ENCODE results near the gene DENND11. TPM values are rescaled to one million over a fixed set of nuclear protein-coding genes. Genes with fewer than 3 reads are reported as not detected.

Gene DENND11
- total and polyA plus RNA-seq, 9 of the 15 experiments (the other 6 are each of a cell fraction or from before 2014, with no cell fraction given), result 0.07 to 1.1 (median 0.36) TPM

GRCh38 chr7:141737836-141738591 is 36.0 kb upstream of the DENND11 start, which contains the start of gene SSBP1 (continued):
- no peak for TF ChIP-seq ZNF592 (IDR thresholded peaks at IDR 0.05)
- TF ChIP-seq OTX1 (CRISPR knock-in tag; IDR thresholded peaks at IDR 0.05), result peak; percentile 99
- TF ChIP-seq SUPT5H (IDR thresholded peaks at IDR 0.05), result peak; percentile 99
- no peak for TF ChIP-seq ZNF778 (CRISPR knock-in tag; IDR thresholded peaks at IDR 0.05)
- no peak for TF ChIP-seq TSC22D4 (tag; IDR thresholded peaks at IDR 0.05)
- peak; percentile 46; the same call in 1 of the 2 replicates for TF ChIP-seq MXI1 (IDR thresholded peaks at IDR 0.05; ENCODE audit: low read depth, low read length)
- TF ChIP-seq PHF8 (IDR thresholded peaks at IDR 0.05; ENCODE audit: borderline replicate concordance, low read length), result peak; percentile 100
- TF ChIP-seq ID3 (CRISPR knock-in tag; IDR thresholded peaks at IDR 0.05), result no peak
- TF ChIP-seq ID3 (tag; IDR thresholded peaks at IDR 0.05), result peak; percentile 91
- TF ChIP-seq ETS2 (tag; IDR thresholded peaks at IDR 0.05; ENCODE audit: borderline replicate concordance, poor library complexity, severe bottlenecking), result no peak
- TF ChIP-seq STAT5B (CRISPR knock-in tag; IDR thresholded peaks at IDR 0.05), result no peak
- peak; percentile 67 for TF ChIP-seq ZFX (CRISPR knock-in tag; IDR thresholded peaks at IDR 0.05)
- TF ChIP-seq IRF9 (tag; IDR thresholded peaks at IDR 0.05), result no peak
- no peak; the same call in 1 of the 2 replicates for TF ChIP-seq HES1 (IDR thresholded peaks at IDR 0.05; ENCODE audit: low read depth)
- TF ChIP-seq ZNF512 (tag; IDR thresholded peaks at IDR 0.05), result peak; percentile 93
- peak; percentile 92 for TF ChIP-seq CHD1 (IDR thresholded peaks at IDR 0.05; ENCODE audit: low read length)
- TF ChIP-seq SETDB1 (IDR thresholded peaks at IDR 0.05; ENCODE audit: low read length), result peak; percentile 99
- TF ChIP-seq ZNF12 (CRISPR knock-in tag; IDR thresholded peaks at IDR 0.05), result no peak
- peak; percentile 71 for TF ChIP-seq BCOR (IDR thresholded peaks at IDR 0.05)
- peak; percentile 64 for TF ChIP-seq MXD1 (CRISPR knock-in tag; IDR thresholded peaks at IDR 0.05; ENCODE audit: borderline replicate concordance, poor library complexity, severe bottlenecking)
